Panc1 (cell line): ENCODE results near the gene FGD5.

Source experiments
- POLR2AphosphoS5 ChIP-seq: IDR thresholded peaks from 2 replicates; pipeline ENCODE4 v1.6.1; 2012; ENCODE audit warnings: mild to moderate bottlenecking, low read depth, low read length, moderate library complexity
- TCF7L2 ChIP-seq: IDR thresholded peaks from 2 replicates; pipeline ENCODE4 v1.6.1; 2011; ENCODE audit warnings: mild to moderate bottlenecking, low read depth, low read length, inconsistent platforms
- TF ChIP-seq, protein P1 (sequence below): fragments of 450-650 bp; IDR thresholded peaks from 2 replicates; pipeline ENCODE4 v1.5.1; 2017; ENCODE audit warnings: mild to moderate bottlenecking
- TF ChIP-seq, protein P2 (sequence below), 2 experiments: IDR thresholded peaks; 2 replicates each; pipeline ENCODE4 v1.6.1; 2011 to 2012; ENCODE audit warnings: low read depth in 2 of 2, control low read depth in 1 of 2, low read length in 1 of 2, mild to moderate bottlenecking in 1 of 2, moderate library complexity in 1 of 2; ENCODE audit not compliant: insufficient read depth in 1 of 2

- no peak for TF ChIP-seq TCF7L2
- TF ChIP-seq POLR2AphosphoS5 = no peak
- TF ChIP-seq, protein P1, sequence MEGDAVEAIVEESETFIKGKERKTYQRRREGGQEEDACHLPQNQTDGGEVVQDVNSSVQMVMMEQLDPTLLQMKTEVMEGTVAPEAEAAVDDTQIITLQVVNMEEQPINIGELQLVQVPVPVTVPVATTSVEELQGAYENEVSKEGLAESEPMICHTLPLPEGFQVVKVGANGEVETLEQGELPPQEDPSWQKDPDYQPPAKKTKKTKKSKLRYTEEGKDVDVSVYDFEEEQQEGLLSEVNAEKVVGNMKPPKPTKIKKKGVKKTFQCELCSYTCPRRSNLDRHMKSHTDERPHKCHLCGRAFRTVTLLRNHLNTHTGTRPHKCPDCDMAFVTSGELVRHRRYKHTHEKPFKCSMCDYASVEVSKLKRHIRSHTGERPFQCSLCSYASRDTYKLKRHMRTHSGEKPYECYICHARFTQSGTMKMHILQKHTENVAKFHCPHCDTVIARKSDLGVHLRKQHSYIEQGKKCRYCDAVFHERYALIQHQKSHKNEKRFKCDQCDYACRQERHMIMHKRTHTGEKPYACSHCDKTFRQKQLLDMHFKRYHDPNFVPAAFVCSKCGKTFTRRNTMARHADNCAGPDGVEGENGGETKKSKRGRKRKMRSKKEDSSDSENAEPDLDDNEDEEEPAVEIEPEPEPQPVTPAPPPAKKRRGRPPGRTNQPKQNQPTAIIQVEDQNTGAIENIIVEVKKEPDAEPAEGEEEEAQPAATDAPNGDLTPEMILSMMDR = no peak
- TF ChIP-seq, protein P2, sequence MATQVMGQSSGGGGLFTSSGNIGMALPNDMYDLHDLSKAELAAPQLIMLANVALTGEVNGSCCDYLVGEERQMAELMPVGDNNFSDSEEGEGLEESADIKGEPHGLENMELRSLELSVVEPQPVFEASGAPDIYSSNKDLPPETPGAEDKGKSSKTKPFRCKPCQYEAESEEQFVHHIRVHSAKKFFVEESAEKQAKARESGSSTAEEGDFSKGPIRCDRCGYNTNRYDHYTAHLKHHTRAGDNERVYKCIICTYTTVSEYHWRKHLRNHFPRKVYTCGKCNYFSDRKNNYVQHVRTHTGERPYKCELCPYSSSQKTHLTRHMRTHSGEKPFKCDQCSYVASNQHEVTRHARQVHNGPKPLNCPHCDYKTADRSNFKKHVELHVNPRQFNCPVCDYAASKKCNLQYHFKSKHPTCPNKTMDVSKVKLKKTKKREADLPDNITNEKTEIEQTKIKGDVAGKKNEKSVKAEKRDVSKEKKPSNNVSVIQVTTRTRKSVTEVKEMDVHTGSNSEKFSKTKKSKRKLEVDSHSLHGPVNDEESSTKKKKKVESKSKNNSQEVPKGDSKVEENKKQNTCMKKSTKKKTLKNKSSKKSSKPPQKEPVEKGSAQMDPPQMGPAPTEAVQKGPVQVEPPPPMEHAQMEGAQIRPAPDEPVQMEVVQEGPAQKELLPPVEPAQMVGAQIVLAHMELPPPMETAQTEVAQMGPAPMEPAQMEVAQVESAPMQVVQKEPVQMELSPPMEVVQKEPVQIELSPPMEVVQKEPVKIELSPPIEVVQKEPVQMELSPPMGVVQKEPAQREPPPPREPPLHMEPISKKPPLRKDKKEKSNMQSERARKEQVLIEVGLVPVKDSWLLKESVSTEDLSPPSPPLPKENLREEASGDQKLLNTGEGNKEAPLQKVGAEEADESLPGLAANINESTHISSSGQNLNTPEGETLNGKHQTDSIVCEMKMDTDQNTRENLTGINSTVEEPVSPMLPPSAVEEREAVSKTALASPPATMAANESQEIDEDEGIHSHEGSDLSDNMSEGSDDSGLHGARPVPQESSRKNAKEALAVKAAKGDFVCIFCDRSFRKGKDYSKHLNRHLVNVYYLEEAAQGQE (IDR thresholded peaks at IDR 0.05; ENCODE audit: insufficient read depth in 1 of 2, low read depth in 2 of 2, low read length in 1 of 2) = no peak
Measured at GRCh38 chr3:14773281-14773680, 45.5 kb upstream of the FGD5 start.
